ENCODE data around the gene ARHGAP26. TPM values are rescaled to one million over a fixed set of nuclear protein-coding genes. Genes with fewer than 3 reads are reported as not detected.

Gene ARHGAP26
- total and polyA plus RNA-seq, 2 of the 4 experiments (the other 2 are of a cell fraction) = 0.54 to 0.56 TPM

DNA sequence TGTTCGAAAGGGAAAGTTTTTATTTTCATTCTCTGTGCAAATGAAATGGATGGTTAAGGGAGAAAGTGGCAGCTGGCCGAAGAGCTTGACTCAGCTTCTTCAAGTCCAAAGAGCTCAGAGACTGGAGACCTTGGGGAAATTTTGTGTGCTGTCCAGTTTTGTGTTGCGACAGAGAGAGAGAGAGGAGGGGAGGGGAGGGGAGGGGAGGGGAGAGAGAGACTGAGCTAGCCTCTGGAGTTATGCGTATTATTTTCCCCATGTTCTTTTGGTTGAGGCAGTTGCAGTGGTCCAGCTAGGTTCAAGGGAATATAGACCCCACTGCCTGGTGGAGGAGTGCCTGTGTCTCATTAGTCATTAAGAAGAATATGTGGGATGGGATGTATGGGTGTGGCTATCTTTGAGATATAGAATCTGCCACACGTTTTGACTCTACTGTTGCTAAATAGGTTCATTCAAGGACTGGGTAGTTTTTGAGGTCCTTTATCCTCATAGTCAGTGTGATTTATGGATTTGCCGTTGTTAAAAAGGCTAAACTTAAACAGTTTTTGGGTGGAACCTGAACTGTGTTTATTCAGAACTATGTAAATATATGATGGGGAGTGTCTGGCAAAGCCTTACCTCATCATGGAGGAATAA is 69.7 kb downstream of the ARHGAP26 start:
- H4K5ac ChIP-seq (ENCODE audit: low read depth, low read length) = no peak overlapping the region
- no peak overlapping the region for H3K14ac ChIP-seq (replicated peaks; ENCODE audit: low read depth, low read length)
- no peak overlapping the region for H3K23ac ChIP-seq (ENCODE audit: low read depth, low read length)
- H2AK5ac ChIP-seq (ENCODE audit: low read depth, low read length) = no peak overlapping the region
- WGBS, 2 experiments (ENCODE audit: extremely low coverage in 2 of 2, insufficient read length in 1 of 2) = 85% methylated on average over 2 of the region's 6 CpGs; no CpG with 5 or more reads in 1 of the 2 experiments
- H3K9me3 ChIP-seq (ENCODE audit: control insufficient read depth, insufficient read depth, low read length) = no peaks in the 10 kb centered on the region
- dilution Hi-C loops (cut with HindIII; ENCODE audit: low sequenced_read_pairs, unreplicated experiment) = no loop called here
- H3K4ac ChIP-seq (ENCODE audit: low read depth, low read length) = no peak overlapping the region; the same call in 1 of the 2 replicates
- in situ Hi-C loops (cut with MboI; ENCODE audit: low sequenced_read_pairs) = no loop called here
- peaks cover 23% of the 10 kb centered on the region for H3K27me3 ChIP-seq (ENCODE audit: control insufficient read depth, insufficient read depth, low read length)
- CTCF ChIA-PET = interaction anchor here (0.8 kb wide), 1 partner anchor 8 kb away, joined by 4 read pairs; no protein-coding TSS in a partner anchor
- peak overlapping the region; percentile 85; the same call in 1 of the 2 replicates for H3K27ac ChIP-seq (ENCODE audit: insufficient read depth, low read length)
- H4K8ac ChIP-seq (ENCODE audit: low read depth in 2 of 2, low read length in 2 of 2) = no peak overlapping the region
- H2BK15ac ChIP-seq (ENCODE audit: low read depth, low read length) = no peak overlapping the region
- H3K9ac ChIP-seq (ENCODE audit: low read depth, low read length) = no peak overlapping the region
- H4K91ac ChIP-seq (ENCODE audit: insufficient read depth, low read depth, low read length) = no peak overlapping the region
- no peak overlapping the region for H3K4me2 ChIP-seq (ENCODE audit: low read depth, low read length)
- H3K79me1 ChIP-seq (ENCODE audit: low read depth in 1 of 2, low read length in 2 of 2) = no peaks in the 10 kb centered on the region
- H2BK20ac ChIP-seq (ENCODE audit: low read depth, low read length) = no peak overlapping the region
- peaks cover 6% of the 10 kb centered on the region; the same call in 1 of the 2 replicates for H3K4me1 ChIP-seq (ENCODE audit: control insufficient read depth, insufficient read depth, low read length)
- intact Hi-C loops (cut with micrococcal nuclease) = no loop called here
- DNase-seq (peak; percentile 29), ATAC-seq (ENCODE audit: low read depth) (peak; percentile 54)
- TF ChIP-seq SMC3 (IDR thresholded peaks at IDR 0.05; ENCODE audit: low read depth, low read length) = no peak
- no peak for TF ChIP-seq RAD21 (IDR thresholded peaks at IDR 0.05; ENCODE audit: low read length)
- TF ChIP-seq MXI1 (IDR thresholded peaks at IDR 0.05; ENCODE audit: borderline replicate concordance, low read depth, low read length) = no peak
- no peak for TF ChIP-seq FOS (IDR thresholded peaks at IDR 0.05; ENCODE audit: low read depth, low read length)
- TF ChIP-seq, protein P1, sequence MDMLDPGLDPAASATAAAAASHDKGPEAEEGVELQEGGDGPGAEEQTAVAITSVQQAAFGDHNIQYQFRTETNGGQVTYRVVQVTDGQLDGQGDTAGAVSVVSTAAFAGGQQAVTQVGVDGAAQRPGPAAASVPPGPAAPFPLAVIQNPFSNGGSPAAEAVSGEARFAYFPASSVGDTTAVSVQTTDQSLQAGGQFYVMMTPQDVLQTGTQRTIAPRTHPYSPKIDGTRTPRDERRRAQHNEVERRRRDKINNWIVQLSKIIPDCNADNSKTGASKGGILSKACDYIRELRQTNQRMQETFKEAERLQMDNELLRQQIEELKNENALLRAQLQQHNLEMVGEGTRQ (IDR thresholded peaks at IDR 0.05; ENCODE audit: low read depth, low read length) = no peak
- no peak for TF ChIP-seq NFE2L2 (IDR thresholded peaks at IDR 0.05; ENCODE audit: low read depth, low read length)
- TF ChIP-seq, protein P2, sequence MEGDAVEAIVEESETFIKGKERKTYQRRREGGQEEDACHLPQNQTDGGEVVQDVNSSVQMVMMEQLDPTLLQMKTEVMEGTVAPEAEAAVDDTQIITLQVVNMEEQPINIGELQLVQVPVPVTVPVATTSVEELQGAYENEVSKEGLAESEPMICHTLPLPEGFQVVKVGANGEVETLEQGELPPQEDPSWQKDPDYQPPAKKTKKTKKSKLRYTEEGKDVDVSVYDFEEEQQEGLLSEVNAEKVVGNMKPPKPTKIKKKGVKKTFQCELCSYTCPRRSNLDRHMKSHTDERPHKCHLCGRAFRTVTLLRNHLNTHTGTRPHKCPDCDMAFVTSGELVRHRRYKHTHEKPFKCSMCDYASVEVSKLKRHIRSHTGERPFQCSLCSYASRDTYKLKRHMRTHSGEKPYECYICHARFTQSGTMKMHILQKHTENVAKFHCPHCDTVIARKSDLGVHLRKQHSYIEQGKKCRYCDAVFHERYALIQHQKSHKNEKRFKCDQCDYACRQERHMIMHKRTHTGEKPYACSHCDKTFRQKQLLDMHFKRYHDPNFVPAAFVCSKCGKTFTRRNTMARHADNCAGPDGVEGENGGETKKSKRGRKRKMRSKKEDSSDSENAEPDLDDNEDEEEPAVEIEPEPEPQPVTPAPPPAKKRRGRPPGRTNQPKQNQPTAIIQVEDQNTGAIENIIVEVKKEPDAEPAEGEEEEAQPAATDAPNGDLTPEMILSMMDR (conservative IDR thresholded peaks at IDR 0.05; ENCODE audit: low read depth, low read length) = no peak
- no peak for TF ChIP-seq POLR2A (IDR thresholded peaks at IDR 0.05; ENCODE audit: low read depth, low read length)
- TF ChIP-seq MAZ (IDR thresholded peaks at IDR 0.05; ENCODE audit: borderline replicate concordance, low read depth, low read length) = peak; percentile 52; the same call in 1 of the 2 replicates
- no peak for TF ChIP-seq MAFK (IDR thresholded peaks at IDR 0.05; ENCODE audit: low read depth, low read length)
- TF ChIP-seq RCOR1 (IDR thresholded peaks at IDR 0.05; ENCODE audit: insufficient replicate concordance, low read length) = no peak
- TF ChIP-seq CHD1 (IDR thresholded peaks at IDR 0.05; ENCODE audit: low read depth, low read length) = no peak
- TF ChIP-seq RFX5 (IDR thresholded peaks at IDR 0.05; ENCODE audit: low read depth, low read length) = no peak
- TF ChIP-seq CEBPB (IDR thresholded peaks at IDR 0.05; ENCODE audit: low read depth, low read length) = 0 out of 2 replicates have a peak, but pooled peaks have one; percentile 7
- no peaks in the 10 kb centered on the region for H3K9me1 ChIP-seq (ENCODE audit: insufficient read depth, low read length)
- no peaks in the 10 kb centered on the region for H4K20me1 ChIP-seq (ENCODE audit: insufficient read depth, low read length)
- H2BK5ac ChIP-seq (ENCODE audit: low read depth, low read length, poor library complexity, severe bottlenecking) = no peak overlapping the region
- H2BK120ac ChIP-seq (ENCODE audit: low read depth, low read length) = no peak overlapping the region
- BruUV-seq (replicated peaks) = no TSS peak
- H3K36me3 ChIP-seq (ENCODE audit: control insufficient read depth, insufficient read depth, low read length) = no peaks in the 10 kb centered on the region
- no peak overlapping the region for H2AFZ ChIP-seq (replicated peaks; ENCODE audit: low read length, poor library complexity)
- H3K56ac ChIP-seq (ENCODE audit: extremely low read depth, insufficient read depth, low read length) = no peak overlapping the region
- POLR2A ChIA-PET (ENCODE audit: unreplicated experiment) = no interaction called here
- no peak overlapping the region for H3K18ac ChIP-seq (ENCODE audit: low read depth, low read length)
- H3K4me3 ChIP-seq (ENCODE audit: insufficient read depth, low read depth, low read length) = no peak overlapping the region
- H2AK9ac ChIP-seq (replicated peaks; ENCODE audit: low read depth, low read length, poor library complexity) = no peak overlapping the region
